ENCODE measurements around the gene RNF10.
A peak's percentile ranks its signal among the peaks of the same experiment; 100 is the strongest.

DNA sequence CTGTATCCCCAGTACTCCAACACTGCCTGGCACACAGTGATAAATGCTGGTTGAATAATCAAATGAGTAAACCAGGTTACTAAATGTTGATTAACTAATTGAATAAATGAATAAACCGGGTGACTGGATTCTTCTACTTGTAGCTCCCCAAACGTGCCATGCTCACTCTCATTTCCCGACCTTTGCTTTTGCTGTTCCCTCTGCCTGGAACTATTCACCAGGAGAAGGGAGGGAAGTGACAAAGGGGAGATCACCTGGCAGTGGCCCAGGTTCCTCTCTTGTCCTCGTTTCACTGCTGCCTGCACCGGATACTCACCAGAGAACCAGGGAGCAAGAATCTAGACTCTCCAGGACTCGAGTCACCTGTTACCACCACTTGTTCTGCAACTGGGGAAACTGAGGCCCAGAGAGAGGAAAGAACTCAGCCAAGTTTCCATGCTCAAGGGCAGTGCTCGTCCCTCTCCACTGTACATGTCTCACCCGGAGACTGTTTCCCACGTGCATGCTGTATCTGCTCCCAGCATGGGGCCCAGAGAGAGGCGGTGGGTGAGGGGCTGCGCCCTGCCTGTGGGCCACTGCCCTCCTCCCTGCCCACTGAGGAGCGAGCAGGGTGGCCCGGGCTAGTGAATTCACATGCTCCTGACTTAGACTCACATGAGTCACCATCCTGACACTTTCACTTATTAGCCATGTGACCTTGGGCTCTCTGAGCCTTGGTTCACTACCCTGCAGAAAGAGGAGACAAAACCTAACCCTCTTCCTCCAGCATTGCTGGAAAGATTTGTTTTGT is 64.7 kb downstream of the RNF10 start:
- TF ChIP-seq, protein P1, sequence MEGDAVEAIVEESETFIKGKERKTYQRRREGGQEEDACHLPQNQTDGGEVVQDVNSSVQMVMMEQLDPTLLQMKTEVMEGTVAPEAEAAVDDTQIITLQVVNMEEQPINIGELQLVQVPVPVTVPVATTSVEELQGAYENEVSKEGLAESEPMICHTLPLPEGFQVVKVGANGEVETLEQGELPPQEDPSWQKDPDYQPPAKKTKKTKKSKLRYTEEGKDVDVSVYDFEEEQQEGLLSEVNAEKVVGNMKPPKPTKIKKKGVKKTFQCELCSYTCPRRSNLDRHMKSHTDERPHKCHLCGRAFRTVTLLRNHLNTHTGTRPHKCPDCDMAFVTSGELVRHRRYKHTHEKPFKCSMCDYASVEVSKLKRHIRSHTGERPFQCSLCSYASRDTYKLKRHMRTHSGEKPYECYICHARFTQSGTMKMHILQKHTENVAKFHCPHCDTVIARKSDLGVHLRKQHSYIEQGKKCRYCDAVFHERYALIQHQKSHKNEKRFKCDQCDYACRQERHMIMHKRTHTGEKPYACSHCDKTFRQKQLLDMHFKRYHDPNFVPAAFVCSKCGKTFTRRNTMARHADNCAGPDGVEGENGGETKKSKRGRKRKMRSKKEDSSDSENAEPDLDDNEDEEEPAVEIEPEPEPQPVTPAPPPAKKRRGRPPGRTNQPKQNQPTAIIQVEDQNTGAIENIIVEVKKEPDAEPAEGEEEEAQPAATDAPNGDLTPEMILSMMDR (IDR thresholded peaks at IDR 0.05) = no peak
- no peak for TF ChIP-seq POLR2AphosphoS5 (IDR thresholded peaks at IDR 0.05; ENCODE audit: low read depth, low read length)
- no peak for TF ChIP-seq YY1 (IDR thresholded peaks at IDR 0.05; ENCODE audit: low read depth)
- no peak for TF ChIP-seq USF2 (IDR thresholded peaks at IDR 0.05; ENCODE audit: borderline replicate concordance, low read depth, low read length)
- TF ChIP-seq, protein P2, sequence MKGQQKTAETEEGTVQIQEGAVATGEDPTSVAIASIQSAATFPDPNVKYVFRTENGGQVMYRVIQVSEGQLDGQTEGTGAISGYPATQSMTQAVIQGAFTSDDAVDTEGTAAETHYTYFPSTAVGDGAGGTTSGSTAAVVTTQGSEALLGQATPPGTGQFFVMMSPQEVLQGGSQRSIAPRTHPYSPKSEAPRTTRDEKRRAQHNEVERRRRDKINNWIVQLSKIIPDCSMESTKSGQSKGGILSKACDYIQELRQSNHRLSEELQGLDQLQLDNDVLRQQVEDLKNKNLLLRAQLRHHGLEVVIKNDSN (IDR thresholded peaks at IDR 0.05; ENCODE audit: borderline replicate concordance, low read depth) = peak; percentile 53; the same call in 1 of the 2 replicates
- TF ChIP-seq, protein P3, sequence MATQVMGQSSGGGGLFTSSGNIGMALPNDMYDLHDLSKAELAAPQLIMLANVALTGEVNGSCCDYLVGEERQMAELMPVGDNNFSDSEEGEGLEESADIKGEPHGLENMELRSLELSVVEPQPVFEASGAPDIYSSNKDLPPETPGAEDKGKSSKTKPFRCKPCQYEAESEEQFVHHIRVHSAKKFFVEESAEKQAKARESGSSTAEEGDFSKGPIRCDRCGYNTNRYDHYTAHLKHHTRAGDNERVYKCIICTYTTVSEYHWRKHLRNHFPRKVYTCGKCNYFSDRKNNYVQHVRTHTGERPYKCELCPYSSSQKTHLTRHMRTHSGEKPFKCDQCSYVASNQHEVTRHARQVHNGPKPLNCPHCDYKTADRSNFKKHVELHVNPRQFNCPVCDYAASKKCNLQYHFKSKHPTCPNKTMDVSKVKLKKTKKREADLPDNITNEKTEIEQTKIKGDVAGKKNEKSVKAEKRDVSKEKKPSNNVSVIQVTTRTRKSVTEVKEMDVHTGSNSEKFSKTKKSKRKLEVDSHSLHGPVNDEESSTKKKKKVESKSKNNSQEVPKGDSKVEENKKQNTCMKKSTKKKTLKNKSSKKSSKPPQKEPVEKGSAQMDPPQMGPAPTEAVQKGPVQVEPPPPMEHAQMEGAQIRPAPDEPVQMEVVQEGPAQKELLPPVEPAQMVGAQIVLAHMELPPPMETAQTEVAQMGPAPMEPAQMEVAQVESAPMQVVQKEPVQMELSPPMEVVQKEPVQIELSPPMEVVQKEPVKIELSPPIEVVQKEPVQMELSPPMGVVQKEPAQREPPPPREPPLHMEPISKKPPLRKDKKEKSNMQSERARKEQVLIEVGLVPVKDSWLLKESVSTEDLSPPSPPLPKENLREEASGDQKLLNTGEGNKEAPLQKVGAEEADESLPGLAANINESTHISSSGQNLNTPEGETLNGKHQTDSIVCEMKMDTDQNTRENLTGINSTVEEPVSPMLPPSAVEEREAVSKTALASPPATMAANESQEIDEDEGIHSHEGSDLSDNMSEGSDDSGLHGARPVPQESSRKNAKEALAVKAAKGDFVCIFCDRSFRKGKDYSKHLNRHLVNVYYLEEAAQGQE (IDR thresholded peaks at IDR 0.05; ENCODE audit: low read depth, low read length) = no peak
- no peak for TF ChIP-seq MEF2A (IDR thresholded peaks at IDR 0.05; ENCODE audit: borderline replicate concordance, low read depth)
- TF ChIP-seq GATA2 (CRISPR knock-in tag; IDR thresholded peaks at IDR 0.05) = no peak
- TF ChIP-seq SMC3 (IDR thresholded peaks at IDR 0.05; ENCODE audit: low read depth, low read length) = no peak

All from SK-N-SH (cell line).